KOPT-K1 (cell line): ENCODE results near the gene DLEU7.
A peak's percentile ranks its signal among the peaks of the same experiment; 100 is the strongest.

ENCODE experiments used
- H3K27ac ChIP-seq: fragments of 200-600 bp; sonication (generic); 2 replicates; pipeline ENCODE4 v1.5.1; 2016; ENCODE audit warnings: antibody characterized with exemption, mild to moderate bottlenecking, low read depth, low read length; ENCODE audit not compliant: poor library complexity, severe bottlenecking
- H3K36me3 ChIP-seq: fragments of 200-600 bp; sonication (generic); 2 replicates; pipeline ENCODE4 v1.5.1; 2017; ENCODE audit warnings: antibody characterized with exemption, mild to moderate bottlenecking, low read length, moderate library complexity; ENCODE audit not compliant: insufficient read depth
- H3K9me3 ChIP-seq: fragments of 200-600 bp; sonication (generic); 2 replicates; pipeline ENCODE4 v1.5.1; 2017; ENCODE audit warnings: antibody characterized with exemption, low read length, mild to moderate bottlenecking; ENCODE audit not compliant: insufficient read depth, poor library complexity, severe bottlenecking

DLEU7 gene

GRCh38 chr13:50855681-50856080, 12.2 kb upstream of the DLEU7 start:
- no peak overlapping the region for H3K27ac ChIP-seq
- H3K36me3 ChIP-seq, result no peaks in the 10 kb centered on the region
- H3K9me3 ChIP-seq, result peaks cover 49% of the 10 kb centered on the region

GRCh38 chr13:50850445-50850844, 7.0 kb upstream of the DLEU7 start:
- no peak overlapping the region for H3K27ac ChIP-seq
- H3K9me3 ChIP-seq, result peaks cover under 1% of the 10 kb centered on the region
- no peaks in the 10 kb centered on the region for H3K36me3 ChIP-seq

- H3K27ac ChIP-seq, result peak overlapping the region; percentile 41
- no peaks in the 10 kb centered on the region for H3K9me3 ChIP-seq
- H3K36me3 ChIP-seq, result no peaks in the 10 kb centered on the region
These were observed 4.0 kb upstream of the DLEU7 start for GRCh38 chr13:50847501-50847900.

GRCh38 chr13:50846861-50847475, 3.5 kb upstream of the DLEU7 start:
- H3K9me3 ChIP-seq, result no peaks in the 10 kb centered on the region
- peak overlapping the region; percentile 41 for H3K27ac ChIP-seq
- no peaks in the 10 kb centered on the region for H3K36me3 ChIP-seq

GRCh38 chr13:50845211-50845610, 1.7 kb upstream of the DLEU7 start:
- no peaks in the 10 kb centered on the region for H3K9me3 ChIP-seq
- H3K36me3 ChIP-seq, result no peaks in the 10 kb centered on the region
- peak overlapping the region; percentile 27 for H3K27ac ChIP-seq

- Histone ChIP-seq H3K27ac (no peak overlapping the region), H3K9me3 (no peaks in the 10 kb centered on the region), H3K36me3 (no peaks in the 10 kb centered on the region)
These were observed 788 bp upstream of the DLEU7 start for GRCh38 chr13:50844084-50844875.

- no peaks in the 10 kb centered on the region for H3K9me3 ChIP-seq
- H3K36me3 ChIP-seq, result no peaks in the 10 kb centered on the region
- H3K27ac ChIP-seq, result no peak overlapping the region
These were observed 569 bp downstream of the DLEU7 start for GRCh38 chr13:50842990-50843256.

GRCh38 chr13:50842251-50842989, 1.1 kb downstream of the DLEU7 start:
- Histone ChIP-seq H3K27ac (no peak overlapping the region), H3K9me3 (no peaks in the 10 kb centered on the region), H3K36me3 (no peaks in the 10 kb centered on the region)

GRCh38 chr13:50841786-50842185, 1.7 kb downstream of the DLEU7 start:
- Histone ChIP-seq H3K36me3 (no peaks in the 10 kb centered on the region), H3K27ac (no peak overlapping the region), H3K9me3 (no peaks in the 10 kb centered on the region)

- Histone ChIP-seq H3K27ac (no peak overlapping the region), H3K9me3 (no peaks in the 10 kb centered on the region), H3K36me3 (no peaks in the 10 kb centered on the region)
These were observed 3.2 kb downstream of the DLEU7 start for GRCh38 chr13:50840284-50840683.

GRCh38 chr13:50839828-50840227, 3.7 kb downstream of the DLEU7 start:
- Histone ChIP-seq H3K36me3 (no peaks in the 10 kb centered on the region), H3K9me3 (no peaks in the 10 kb centered on the region), H3K27ac (no peak overlapping the region)

- Histone ChIP-seq H3K9me3 (no peaks in the 10 kb centered on the region), H3K27ac (no peak overlapping the region), H3K36me3 (no peaks in the 10 kb centered on the region)
These were observed 4.8 kb downstream of the DLEU7 start for GRCh38 chr13:50838701-50839100.

GRCh38 chr13:50838031-50838430, 5.5 kb downstream of the DLEU7 start:
- H3K27ac ChIP-seq, result no peak overlapping the region
- no peaks in the 10 kb centered on the region for H3K36me3 ChIP-seq
- H3K9me3 ChIP-seq, result no peaks in the 10 kb centered on the region

- no peaks in the 10 kb centered on the region for H3K9me3 ChIP-seq
- H3K27ac ChIP-seq, result no peak overlapping the region
- no peaks in the 10 kb centered on the region for H3K36me3 ChIP-seq
These were observed 12.0 kb downstream of the DLEU7 start for GRCh38 chr13:50831512-50831911.

- Histone ChIP-seq H3K27ac (no peak overlapping the region), H3K36me3 (no peaks in the 10 kb centered on the region), H3K9me3 (no peaks in the 10 kb centered on the region)
These were observed 13.6 kb downstream of the DLEU7 start for GRCh38 chr13:50829896-50830295.
